ENCODE data around the gene COX5B. TPM values are rescaled to one million over a fixed set of nuclear protein-coding genes. Genes with fewer than 3 reads are reported as not detected.

Gene COX5B
- total RNA-seq, 1 experiment from 2014 or later, result 298 TPM

DNA sequence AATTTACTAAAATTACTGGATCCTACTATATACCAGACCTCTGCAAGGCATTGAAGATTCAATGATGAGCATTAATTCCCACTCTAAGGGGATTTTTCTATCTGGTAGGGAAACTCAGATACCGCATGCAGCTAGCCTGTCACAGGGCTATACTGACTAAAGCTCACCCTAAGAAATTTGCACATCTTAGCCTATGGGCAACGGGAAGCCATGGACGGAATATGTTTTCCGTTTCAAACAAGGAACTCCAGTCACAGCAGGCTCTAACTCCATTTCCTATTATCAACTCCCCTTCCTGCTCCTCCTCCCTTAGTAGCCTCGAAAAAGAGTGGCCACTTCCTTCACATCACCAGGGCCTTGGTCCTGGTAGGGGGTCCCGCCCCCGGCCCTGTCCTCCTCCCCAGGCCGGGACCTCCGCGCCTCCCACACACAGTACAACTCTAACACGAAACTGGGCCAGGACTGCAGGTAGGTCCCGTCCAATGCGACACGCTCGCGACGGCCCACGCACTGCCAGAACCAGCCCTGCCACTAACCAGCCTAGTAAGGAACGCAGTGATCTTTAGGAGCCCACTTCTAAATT, 659 bp upstream of the COX5B start:
- ChIA-PET CTCF (interaction anchor here (0.8 kb wide), 1 partner anchor 52 kb away, joined by 3 read pairs; no protein-coding TSS in a partner anchor), POLR2A (interaction anchor here (1.1 kb wide), 1 partner anchor 19 kb away, joined by 7 read pairs; no protein-coding TSS in a partner anchor)
- in situ Hi-C loops (cut with HindIII; ENCODE audit: low pct_unique_long_range_greater_than_20kb, low sequenced_read_pairs) (no loop called here), intact Hi-C loops (cut with micrococcal nuclease; ENCODE audit: unreplicated experiment) (no loop called here)
- ATAC-seq (peak; percentile 65), DNase-seq (ENCODE audit: low read depth, low spot score) (no peak)
- no peaks in the 10 kb centered on the region for H3K9me3 ChIP-seq (ENCODE audit: control insufficient read depth, insufficient read depth, low read depth, low read length)
- H3K36me3 ChIP-seq (ENCODE audit: control insufficient read depth, insufficient read depth, low read length), result peaks cover 17% of the 10 kb centered on the region
- peak overlapping the region; percentile 86 for H3K27ac ChIP-seq (ENCODE audit: low read length)
- H3K4me3 ChIP-seq (ENCODE audit: low read depth in 2 of 2, low read length in 2 of 2), result peak overlapping the region; percentile 91 to 94
- H3K27me3 ChIP-seq (ENCODE audit: control insufficient read depth, insufficient read depth, low read length), result no peaks in the 10 kb centered on the region
- BruUV-seq (replicated peaks), result TSS peak; percentile 88
- no peak for TF ChIP-seq TCF7L2 (IDR thresholded peaks at IDR 0.05; ENCODE audit: low read depth, low read length)
- TF ChIP-seq, protein P1, sequence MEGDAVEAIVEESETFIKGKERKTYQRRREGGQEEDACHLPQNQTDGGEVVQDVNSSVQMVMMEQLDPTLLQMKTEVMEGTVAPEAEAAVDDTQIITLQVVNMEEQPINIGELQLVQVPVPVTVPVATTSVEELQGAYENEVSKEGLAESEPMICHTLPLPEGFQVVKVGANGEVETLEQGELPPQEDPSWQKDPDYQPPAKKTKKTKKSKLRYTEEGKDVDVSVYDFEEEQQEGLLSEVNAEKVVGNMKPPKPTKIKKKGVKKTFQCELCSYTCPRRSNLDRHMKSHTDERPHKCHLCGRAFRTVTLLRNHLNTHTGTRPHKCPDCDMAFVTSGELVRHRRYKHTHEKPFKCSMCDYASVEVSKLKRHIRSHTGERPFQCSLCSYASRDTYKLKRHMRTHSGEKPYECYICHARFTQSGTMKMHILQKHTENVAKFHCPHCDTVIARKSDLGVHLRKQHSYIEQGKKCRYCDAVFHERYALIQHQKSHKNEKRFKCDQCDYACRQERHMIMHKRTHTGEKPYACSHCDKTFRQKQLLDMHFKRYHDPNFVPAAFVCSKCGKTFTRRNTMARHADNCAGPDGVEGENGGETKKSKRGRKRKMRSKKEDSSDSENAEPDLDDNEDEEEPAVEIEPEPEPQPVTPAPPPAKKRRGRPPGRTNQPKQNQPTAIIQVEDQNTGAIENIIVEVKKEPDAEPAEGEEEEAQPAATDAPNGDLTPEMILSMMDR (IDR thresholded peaks at IDR 0.05), result no peak
- TF ChIP-seq SIN3A (IDR thresholded peaks at IDR 0.05; ENCODE audit: borderline replicate concordance, insufficient read depth, low read depth, low read length), result no peak
- no peak for TF ChIP-seq POLR2AphosphoS5 (IDR thresholded peaks at IDR 0.05; ENCODE audit: low read depth, low read length)
- TF ChIP-seq, protein P2, sequence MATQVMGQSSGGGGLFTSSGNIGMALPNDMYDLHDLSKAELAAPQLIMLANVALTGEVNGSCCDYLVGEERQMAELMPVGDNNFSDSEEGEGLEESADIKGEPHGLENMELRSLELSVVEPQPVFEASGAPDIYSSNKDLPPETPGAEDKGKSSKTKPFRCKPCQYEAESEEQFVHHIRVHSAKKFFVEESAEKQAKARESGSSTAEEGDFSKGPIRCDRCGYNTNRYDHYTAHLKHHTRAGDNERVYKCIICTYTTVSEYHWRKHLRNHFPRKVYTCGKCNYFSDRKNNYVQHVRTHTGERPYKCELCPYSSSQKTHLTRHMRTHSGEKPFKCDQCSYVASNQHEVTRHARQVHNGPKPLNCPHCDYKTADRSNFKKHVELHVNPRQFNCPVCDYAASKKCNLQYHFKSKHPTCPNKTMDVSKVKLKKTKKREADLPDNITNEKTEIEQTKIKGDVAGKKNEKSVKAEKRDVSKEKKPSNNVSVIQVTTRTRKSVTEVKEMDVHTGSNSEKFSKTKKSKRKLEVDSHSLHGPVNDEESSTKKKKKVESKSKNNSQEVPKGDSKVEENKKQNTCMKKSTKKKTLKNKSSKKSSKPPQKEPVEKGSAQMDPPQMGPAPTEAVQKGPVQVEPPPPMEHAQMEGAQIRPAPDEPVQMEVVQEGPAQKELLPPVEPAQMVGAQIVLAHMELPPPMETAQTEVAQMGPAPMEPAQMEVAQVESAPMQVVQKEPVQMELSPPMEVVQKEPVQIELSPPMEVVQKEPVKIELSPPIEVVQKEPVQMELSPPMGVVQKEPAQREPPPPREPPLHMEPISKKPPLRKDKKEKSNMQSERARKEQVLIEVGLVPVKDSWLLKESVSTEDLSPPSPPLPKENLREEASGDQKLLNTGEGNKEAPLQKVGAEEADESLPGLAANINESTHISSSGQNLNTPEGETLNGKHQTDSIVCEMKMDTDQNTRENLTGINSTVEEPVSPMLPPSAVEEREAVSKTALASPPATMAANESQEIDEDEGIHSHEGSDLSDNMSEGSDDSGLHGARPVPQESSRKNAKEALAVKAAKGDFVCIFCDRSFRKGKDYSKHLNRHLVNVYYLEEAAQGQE (IDR thresholded peaks at IDR 0.05; ENCODE audit: insufficient read depth in 1 of 2, low read depth in 2 of 2, low read length in 1 of 2), result no peak
- H3K4me1 ChIP-seq (ENCODE audit: control insufficient read depth, insufficient read depth, low read length), result peaks cover 7% of the 10 kb centered on the region; the same call in 1 of the 2 replicates

DNA sequence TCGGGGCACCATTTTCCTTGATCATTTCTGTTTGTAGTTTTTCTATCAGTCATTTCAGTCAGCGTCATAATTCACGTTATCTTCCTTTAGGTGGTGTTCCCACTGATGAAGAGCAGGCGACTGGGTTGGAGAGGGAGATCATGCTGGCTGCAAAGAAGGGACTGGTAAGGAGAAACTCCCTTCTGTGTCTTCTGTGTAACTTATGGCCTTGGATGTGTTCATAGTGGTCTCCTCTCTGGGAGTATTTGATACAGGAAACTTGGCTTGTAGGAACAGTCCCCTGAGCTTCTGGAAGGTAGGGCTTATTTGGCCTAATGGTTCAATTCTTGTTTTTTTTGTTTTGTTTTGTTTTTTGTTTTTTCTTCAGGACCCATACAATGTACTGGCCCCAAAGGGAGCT, 1.1 kb downstream of the COX5B start:
- POLR2A ChIA-PET, result interaction anchor here (1.2 kb wide), 1 partner anchor 15 kb away, joined by 12 read pairs; no protein-coding TSS in a partner anchor
- ATAC-seq, result no peak
- intact Hi-C loops (cut with micrococcal nuclease; ENCODE audit: unreplicated experiment), result no loop called here

More for the DNA sequence above, 1.1 kb downstream of the COX5B start:
- TF ChIP-seq SIN3A (IDR thresholded peaks at IDR 0.05; ENCODE audit: borderline replicate concordance, insufficient read depth, low read depth, low read length), result no peak
- TF ChIP-seq, protein P1 (IDR thresholded peaks at IDR 0.05), result no peak
- TF ChIP-seq, protein P2 (IDR thresholded peaks at IDR 0.05; ENCODE audit: insufficient read depth in 1 of 2, low read depth in 2 of 2, low read length in 1 of 2), result no peak
- TF ChIP-seq POLR2AphosphoS5 (IDR thresholded peaks at IDR 0.05; ENCODE audit: low read depth, low read length), result no peak
- TF ChIP-seq TCF7L2 (IDR thresholded peaks at IDR 0.05; ENCODE audit: low read depth, low read length), result no peak
- Histone ChIP-seq H3K27me3 (ENCODE audit: control insufficient read depth, insufficient read depth, low read length) (no peaks in the 10 kb centered on the region), H3K9me3 (ENCODE audit: control insufficient read depth, insufficient read depth, low read depth, low read length) (no peaks in the 10 kb centered on the region), H3K4me3 (ENCODE audit: low read depth in 2 of 2, low read length in 2 of 2) (peak overlapping the region; percentile 91 to 94), H3K4me1 (ENCODE audit: control insufficient read depth, insufficient read depth, low read length) (peaks cover 7% of the 10 kb centered on the region; the same call in 1 of the 2 replicates), H3K27ac (ENCODE audit: low read length) (peak overlapping the region; percentile 82; the same call in 1 of the 2 replicates), H3K36me3 (ENCODE audit: control insufficient read depth, insufficient read depth, low read length) (peaks cover 17% of the 10 kb centered on the region)
- TSS peak; percentile 90 for BruUV-seq (replicated peaks)
- CTCF ChIA-PET, result no interaction called here
- in situ Hi-C loops (cut with HindIII; ENCODE audit: low pct_unique_long_range_greater_than_20kb, low sequenced_read_pairs), result no loop called here
- DNase-seq (ENCODE audit: low read depth, low spot score), result no peak

Data from Panc1 (cell line).